ENCODE measurements around the gene NUP188. TPM values are rescaled to one million over a fixed set of nuclear protein-coding genes. Genes with fewer than 3 reads are reported as not detected.

Gene NUP188
- polyA plus RNA-seq, 1 donor from 2014 or later = 24.0 TPM

DNA sequence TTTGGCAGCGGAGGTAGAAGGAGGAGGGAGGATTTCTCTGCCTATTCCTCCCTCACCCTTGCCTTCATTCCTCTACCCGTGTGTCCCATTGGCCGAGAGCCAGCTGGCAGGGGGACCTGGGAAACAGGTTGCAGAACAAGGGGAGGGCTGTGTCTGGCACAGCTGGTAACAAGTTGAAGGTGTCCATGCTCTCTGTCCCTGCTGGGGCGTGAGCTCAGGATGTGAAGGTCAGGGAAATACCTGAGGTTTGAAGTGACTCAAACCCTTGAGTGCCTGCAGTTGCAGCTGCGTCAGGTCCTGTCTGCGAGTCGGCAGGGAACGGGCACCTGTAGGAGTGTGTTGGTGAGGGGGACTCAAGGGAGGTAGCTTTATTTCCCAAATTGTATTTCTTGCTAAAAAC, 105.1 kb downstream of the NUP188 start:
- H3K27ac ChIP-seq (ENCODE audit: low read length) = no peak overlapping the region
- no peaks in the 10 kb centered on the region for H4K20me1 ChIP-seq (ENCODE audit: insufficient read depth)
- no peaks in the 10 kb centered on the region for H3K27me3 ChIP-seq (ENCODE audit: insufficient read depth, low read depth, low read length)
- no peaks in the 10 kb centered on the region for H3F3A ChIP-seq (ENCODE audit: insufficient read depth, low read length, poor library complexity, severe bottlenecking)
- H3K9me2 ChIP-seq (ENCODE audit: insufficient read depth, low read length) = no peaks in the 10 kb centered on the region
- H2AFZ ChIP-seq (ENCODE audit: low read depth, low read length) = no peak overlapping the region
- no peak overlapping the region for H3K4me3 ChIP-seq (ENCODE audit: low read length)
- TF ChIP-seq TAF1 (IDR thresholded peaks at IDR 0.05; ENCODE audit: low read depth) = no peak
- TF ChIP-seq RAD21 (conservative IDR thresholded peaks at IDR 0.05) = no peak
- H3K4me2 ChIP-seq (ENCODE audit: low read length) = no peak overlapping the region
- no peaks in the 10 kb centered on the region for H3K9me3 ChIP-seq (ENCODE audit: low read length)
- no peaks in the 10 kb centered on the region for H3K79me2 ChIP-seq (replicated peaks; ENCODE audit: insufficient read depth, low read length)
- no peak overlapping the region for H3K9ac ChIP-seq (ENCODE audit: low read length)
- H3K36me3 ChIP-seq (ENCODE audit: insufficient read depth, low read length) = no peaks in the 10 kb centered on the region

DNA sequence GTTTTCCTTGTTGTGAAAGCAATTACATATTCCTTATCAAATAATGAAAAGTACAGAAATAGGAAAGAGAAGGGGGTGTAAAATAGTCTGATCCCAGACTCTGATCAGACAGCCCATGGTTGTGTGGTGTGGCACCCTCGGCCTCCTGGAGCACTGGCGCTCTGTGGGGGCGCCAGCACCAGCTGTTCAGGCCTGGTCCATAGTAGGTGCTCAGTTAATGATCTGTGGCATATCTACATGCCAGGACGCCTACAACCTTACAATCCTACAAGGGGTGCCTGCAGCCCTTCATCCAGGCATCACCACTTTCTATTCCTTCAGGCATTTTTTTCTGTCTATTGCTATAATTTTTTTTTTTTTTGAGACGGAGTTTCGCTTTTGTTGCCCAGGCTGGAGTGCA, 105.5 kb downstream of the NUP188 start:
- Histone ChIP-seq H4K20me1 (ENCODE audit: insufficient read depth) (no peaks in the 10 kb centered on the region), H3F3A (ENCODE audit: insufficient read depth, low read length, poor library complexity, severe bottlenecking) (no peaks in the 10 kb centered on the region), H3K4me2 (ENCODE audit: low read length) (no peak overlapping the region), H3K79me2 (replicated peaks; ENCODE audit: insufficient read depth, low read length) (no peaks in the 10 kb centered on the region), H3K9me2 (ENCODE audit: insufficient read depth, low read length) (no peaks in the 10 kb centered on the region), H3K27me3 (ENCODE audit: insufficient read depth, low read depth, low read length) (no peaks in the 10 kb centered on the region), H3K27ac (ENCODE audit: low read length) (no peak overlapping the region), H3K36me3 (ENCODE audit: insufficient read depth, low read length) (no peaks in the 10 kb centered on the region), H3K9ac (ENCODE audit: low read length) (no peak overlapping the region), H2AFZ (ENCODE audit: low read depth, low read length) (no peak overlapping the region), H3K9me3 (ENCODE audit: low read length) (no peaks in the 10 kb centered on the region), H3K4me3 (ENCODE audit: low read length) (no peak overlapping the region)
- TF ChIP-seq EZH2 (IDR thresholded peaks at IDR 0.05; ENCODE audit: borderline replicate concordance, insufficient read depth, low read length, poor library complexity, severe bottlenecking) (no peak), SMC3 (conservative IDR thresholded peaks at IDR 0.05; ENCODE audit: poor library complexity) (no peak), TAF1 (IDR thresholded peaks at IDR 0.05; ENCODE audit: low read depth) (no peak), POLR2AphosphoS5 (IDR thresholded peaks at IDR 0.05) (no peak), MXI1 (conservative IDR thresholded peaks at IDR 0.05; ENCODE audit: poor library complexity, severe bottlenecking) (no peak), RAD21 (conservative IDR thresholded peaks at IDR 0.05) (no peak), EP300 (conservative IDR thresholded peaks at IDR 0.05; ENCODE audit: poor library complexity, severe bottlenecking) (no peak)
- TF ChIP-seq, protein P1, sequence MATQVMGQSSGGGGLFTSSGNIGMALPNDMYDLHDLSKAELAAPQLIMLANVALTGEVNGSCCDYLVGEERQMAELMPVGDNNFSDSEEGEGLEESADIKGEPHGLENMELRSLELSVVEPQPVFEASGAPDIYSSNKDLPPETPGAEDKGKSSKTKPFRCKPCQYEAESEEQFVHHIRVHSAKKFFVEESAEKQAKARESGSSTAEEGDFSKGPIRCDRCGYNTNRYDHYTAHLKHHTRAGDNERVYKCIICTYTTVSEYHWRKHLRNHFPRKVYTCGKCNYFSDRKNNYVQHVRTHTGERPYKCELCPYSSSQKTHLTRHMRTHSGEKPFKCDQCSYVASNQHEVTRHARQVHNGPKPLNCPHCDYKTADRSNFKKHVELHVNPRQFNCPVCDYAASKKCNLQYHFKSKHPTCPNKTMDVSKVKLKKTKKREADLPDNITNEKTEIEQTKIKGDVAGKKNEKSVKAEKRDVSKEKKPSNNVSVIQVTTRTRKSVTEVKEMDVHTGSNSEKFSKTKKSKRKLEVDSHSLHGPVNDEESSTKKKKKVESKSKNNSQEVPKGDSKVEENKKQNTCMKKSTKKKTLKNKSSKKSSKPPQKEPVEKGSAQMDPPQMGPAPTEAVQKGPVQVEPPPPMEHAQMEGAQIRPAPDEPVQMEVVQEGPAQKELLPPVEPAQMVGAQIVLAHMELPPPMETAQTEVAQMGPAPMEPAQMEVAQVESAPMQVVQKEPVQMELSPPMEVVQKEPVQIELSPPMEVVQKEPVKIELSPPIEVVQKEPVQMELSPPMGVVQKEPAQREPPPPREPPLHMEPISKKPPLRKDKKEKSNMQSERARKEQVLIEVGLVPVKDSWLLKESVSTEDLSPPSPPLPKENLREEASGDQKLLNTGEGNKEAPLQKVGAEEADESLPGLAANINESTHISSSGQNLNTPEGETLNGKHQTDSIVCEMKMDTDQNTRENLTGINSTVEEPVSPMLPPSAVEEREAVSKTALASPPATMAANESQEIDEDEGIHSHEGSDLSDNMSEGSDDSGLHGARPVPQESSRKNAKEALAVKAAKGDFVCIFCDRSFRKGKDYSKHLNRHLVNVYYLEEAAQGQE (IDR thresholded peaks at IDR 0.05; ENCODE audit: borderline replicate concordance) = no peak

DNA sequence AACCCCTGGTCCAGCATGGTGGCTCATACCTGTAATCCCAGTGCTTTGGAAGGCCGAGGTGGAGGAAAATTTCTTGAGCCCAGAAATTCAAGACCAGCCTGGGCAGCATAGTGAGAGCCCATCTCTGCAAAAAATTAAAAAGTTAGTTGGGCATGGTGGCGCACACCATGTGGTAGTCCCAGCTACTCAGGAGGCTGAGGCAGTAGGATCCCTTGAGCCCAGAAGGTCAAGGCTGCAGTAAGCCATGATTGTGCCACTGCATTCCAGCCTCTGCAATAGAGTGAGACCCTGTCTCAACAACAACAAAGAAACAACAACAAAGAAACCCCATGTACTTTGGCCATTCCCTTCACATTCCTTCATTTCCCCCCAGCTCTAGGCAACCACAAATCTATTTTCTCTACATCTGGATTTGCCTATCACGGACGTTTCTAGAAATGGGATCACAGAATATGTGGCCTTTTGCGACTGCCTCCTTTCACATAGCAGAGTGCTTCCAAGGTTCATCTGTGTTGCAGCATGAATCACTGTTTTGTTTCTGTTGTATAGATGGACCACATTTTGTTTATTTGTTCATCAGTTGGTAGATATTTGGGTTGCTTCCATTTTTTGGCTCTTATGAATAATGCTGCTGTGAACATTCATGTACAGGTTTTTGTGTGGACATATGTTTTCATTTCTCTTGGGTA, 106.8 kb downstream of the NUP188 start:
- no peaks in the 10 kb centered on the region for H3K9me3 ChIP-seq (ENCODE audit: low read length)
- H3F3A ChIP-seq (ENCODE audit: insufficient read depth, low read length, poor library complexity, severe bottlenecking) = no peaks in the 10 kb centered on the region
- H2AFZ ChIP-seq (ENCODE audit: low read depth, low read length) = no peak overlapping the region
- no peak overlapping the region for H3K4me2 ChIP-seq (ENCODE audit: low read length)
- H3K79me2 ChIP-seq (replicated peaks; ENCODE audit: insufficient read depth, low read length) = no peaks in the 10 kb centered on the region
- H4K20me1 ChIP-seq (ENCODE audit: insufficient read depth) = no peaks in the 10 kb centered on the region
- H3K36me3 ChIP-seq (ENCODE audit: insufficient read depth, low read length) = no peaks in the 10 kb centered on the region
- H3K27ac ChIP-seq (ENCODE audit: low read length) = no peak overlapping the region
- TF ChIP-seq, protein P1 (IDR thresholded peaks at IDR 0.05; ENCODE audit: borderline replicate concordance) = no peak
- no peak for TF ChIP-seq RAD21 (conservative IDR thresholded peaks at IDR 0.05)
- TF ChIP-seq MXI1 (conservative IDR thresholded peaks at IDR 0.05; ENCODE audit: poor library complexity, severe bottlenecking) = no peak
- H3K9ac ChIP-seq (ENCODE audit: low read length) = no peak overlapping the region
- no peak overlapping the region for H3K4me3 ChIP-seq (ENCODE audit: low read length)
- no peaks in the 10 kb centered on the region for H3K27me3 ChIP-seq (ENCODE audit: insufficient read depth, low read depth, low read length)
- no peaks in the 10 kb centered on the region for H3K9me2 ChIP-seq (ENCODE audit: insufficient read depth, low read length)
